Measurements from ENCODE around the gene DISP1.

The DISP1 gene

DNA sequence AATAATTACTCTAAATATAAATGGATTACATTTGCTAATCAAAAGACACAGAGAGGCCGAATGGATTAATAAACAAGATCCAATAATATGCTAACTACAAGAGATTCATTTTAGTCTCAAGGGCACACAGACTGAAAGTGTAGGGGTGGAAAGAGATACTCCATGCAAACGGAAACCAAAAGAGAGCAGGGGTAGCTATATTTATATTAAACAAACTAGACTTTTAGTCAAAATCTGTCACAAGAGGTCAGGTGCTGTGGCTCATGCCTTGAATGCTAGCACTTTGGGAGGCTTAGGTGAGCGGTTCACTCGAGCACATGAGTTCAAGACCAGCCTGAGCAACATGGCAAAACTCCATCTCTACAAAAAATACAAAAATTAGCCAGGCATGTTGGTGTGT lies 33.6 kb upstream of the DISP1 start:
- TF ChIP-seq ZNF501 (tag by site-specific recombination; IDR thresholded peaks at IDR 0.05) (no peak), ZNF560 (tag by site-specific recombination; IDR thresholded peaks at IDR 0.05; ENCODE audit: borderline replicate concordance) (no peak), ZNF670 (tag by site-specific recombination; IDR thresholded peaks at IDR 0.05; ENCODE audit: low read depth) (no peak), ZNF174 (tag by site-specific recombination; IDR thresholded peaks at IDR 0.05) (no peak), ZNF837 (tag by site-specific recombination; IDR thresholded peaks at IDR 0.05) (no peak), ZEB2 (tag by site-specific recombination; IDR thresholded peaks at IDR 0.05) (no peak), BCL11A (tag by site-specific recombination; IDR thresholded peaks at IDR 0.05; ENCODE audit: low read depth) (no peak)
- no peak overlapping the region for H3K27ac ChIP-seq (ENCODE audit: extremely low read depth, low read depth, low read length)
- ChIA-PET POLR2A (no interaction called here), CTCF (no interaction called here)
- H3K9me3 ChIP-seq (ENCODE audit: control insufficient read depth, insufficient read depth, low read depth, low read length), result no peaks in the 10 kb centered on the region
- no peak overlapping the region for H3K4me3 ChIP-seq (ENCODE audit: low read depth, low read length)
- H3K36me3 ChIP-seq (ENCODE audit: control insufficient read depth in 2 of 2, insufficient read depth in 1 of 2, low read length in 2 of 2), result no peaks in the 10 kb centered on the region
- H3K4me1 ChIP-seq (ENCODE audit: control insufficient read depth, insufficient read depth, low read length), result peaks cover 20% of the 10 kb centered on the region

DNA sequence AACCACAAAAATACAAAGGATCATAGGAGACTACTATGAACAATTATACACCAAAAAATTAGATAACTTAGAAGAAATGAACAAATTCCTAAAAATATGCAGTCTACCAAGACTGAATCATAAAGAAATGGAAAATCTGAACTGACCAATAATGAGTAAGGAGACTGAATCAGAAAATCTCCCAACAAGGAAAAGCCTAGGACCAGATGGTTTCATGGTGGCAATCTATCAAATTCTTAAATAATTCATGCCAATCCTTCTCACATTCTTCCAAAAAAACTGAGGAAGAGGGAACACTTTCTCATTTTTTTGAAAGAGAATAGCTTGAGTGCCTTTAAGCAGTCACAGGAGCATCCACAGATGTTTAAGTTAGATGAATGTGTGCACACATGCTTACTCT lies 31.8 kb upstream of the DISP1 start:
- POLR2A ChIA-PET, result no interaction called here
- TF ChIP-seq ZFP69B (tag by site-specific recombination; IDR thresholded peaks at IDR 0.05) (no peak), SETDB1 (IDR thresholded peaks at IDR 0.05; ENCODE audit: insufficient read length, low read length) (no peak), BCL11B (tag by site-specific recombination; IDR thresholded peaks at IDR 0.05; ENCODE audit: low read depth) (no peak), OSR2 (tag by site-specific recombination; IDR thresholded peaks at IDR 0.05) (no peak), ZNF138 (tag by site-specific recombination; IDR thresholded peaks at IDR 0.05; ENCODE audit: borderline replicate concordance) (no peak), ZNF768 (tag by site-specific recombination; IDR thresholded peaks at IDR 0.05) (no peak), ZNF654 (tag by site-specific recombination; IDR thresholded peaks at IDR 0.05; ENCODE audit: low read depth) (no peak), ZNF624 (tag by site-specific recombination; IDR thresholded peaks at IDR 0.05) (no peak), ZNF324 (tag by site-specific recombination; IDR thresholded peaks at IDR 0.05) (no peak), ZNF394 (tag by site-specific recombination; IDR thresholded peaks at IDR 0.05; ENCODE audit: borderline replicate concordance) (no peak)
- TF ChIP-seq, protein P1, sequence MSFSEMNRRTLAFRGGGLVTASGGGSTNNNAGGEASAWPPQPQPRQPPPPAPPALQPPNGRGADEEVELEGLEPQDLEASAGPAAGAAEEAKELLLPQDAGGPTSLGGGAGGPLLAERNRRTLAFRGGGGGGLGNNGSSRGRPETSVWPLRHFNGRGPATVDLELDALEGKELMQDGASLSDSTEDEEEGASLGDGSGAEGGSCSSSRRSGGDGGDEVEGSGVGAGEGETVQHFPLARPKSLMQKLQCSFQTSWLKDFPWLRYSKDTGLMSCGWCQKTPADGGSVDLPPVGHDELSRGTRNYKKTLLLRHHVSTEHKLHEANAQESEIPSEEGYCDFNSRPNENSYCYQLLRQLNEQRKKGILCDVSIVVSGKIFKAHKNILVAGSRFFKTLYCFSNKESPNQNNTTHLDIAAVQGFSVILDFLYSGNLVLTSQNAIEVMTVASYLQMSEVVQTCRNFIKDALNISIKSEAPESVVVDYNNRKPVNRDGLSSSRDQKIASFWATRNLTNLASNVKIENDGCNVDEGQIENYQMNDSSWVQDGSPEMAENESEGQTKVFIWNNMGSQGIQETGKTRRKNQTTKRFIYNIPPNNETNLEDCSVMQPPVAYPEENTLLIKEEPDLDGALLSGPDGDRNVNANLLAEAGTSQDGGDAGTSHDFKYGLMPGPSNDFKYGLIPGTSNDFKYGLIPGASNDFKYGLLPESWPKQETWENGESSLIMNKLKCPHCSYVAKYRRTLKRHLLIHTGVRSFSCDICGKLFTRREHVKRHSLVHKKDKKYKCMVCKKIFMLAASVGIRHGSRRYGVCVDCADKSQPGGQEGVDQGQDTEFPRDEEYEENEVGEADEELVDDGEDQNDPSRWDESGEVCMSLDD (tag by site-specific recombination; IDR thresholded peaks at IDR 0.05), result no peak
- TF ChIP-seq, protein P2, sequence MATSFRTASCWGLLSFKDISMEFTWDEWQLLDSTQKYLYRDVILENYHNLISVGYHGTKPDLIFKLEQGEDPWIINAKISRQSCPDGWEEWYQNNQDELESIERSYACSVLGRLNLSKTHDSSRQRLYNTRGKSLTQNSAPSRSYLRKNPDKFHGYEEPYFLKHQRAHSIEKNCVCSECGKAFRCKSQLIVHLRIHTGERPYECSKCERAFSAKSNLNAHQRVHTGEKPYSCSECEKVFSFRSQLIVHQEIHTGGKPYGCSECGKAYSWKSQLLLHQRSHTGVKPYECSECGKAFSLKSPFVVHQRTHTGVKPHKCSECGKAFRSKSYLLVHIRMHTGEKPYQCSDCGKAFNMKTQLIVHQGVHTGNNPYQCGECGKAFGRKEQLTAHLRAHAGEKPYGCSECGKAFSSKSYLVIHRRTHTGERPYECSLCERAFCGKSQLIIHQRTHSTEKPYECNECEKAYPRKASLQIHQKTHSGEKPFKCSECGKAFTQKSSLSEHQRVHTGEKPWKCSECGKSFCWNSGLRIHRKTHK (tag by site-specific recombination; IDR thresholded peaks at IDR 0.05), result no peak
- Histone ChIP-seq H3K4me3 (ENCODE audit: low read depth, low read length) (no peak overlapping the region), H3K4me1 (ENCODE audit: control insufficient read depth, insufficient read depth, low read length) (peaks cover 20% of the 10 kb centered on the region), H3K27ac (ENCODE audit: extremely low read depth, low read depth, low read length) (no peak overlapping the region), H3K36me3 (ENCODE audit: control insufficient read depth in 2 of 2, insufficient read depth in 1 of 2, low read length in 2 of 2) (no peaks in the 10 kb centered on the region), H3K9me3 (ENCODE audit: control insufficient read depth, insufficient read depth, low read depth, low read length) (no peaks in the 10 kb centered on the region)
- CTCF ChIA-PET, result interaction anchor here (0.8 kb wide), 1 partner anchor 309 kb away, joined by 3 read pairs; no protein-coding TSS in a partner anchor

DNA sequence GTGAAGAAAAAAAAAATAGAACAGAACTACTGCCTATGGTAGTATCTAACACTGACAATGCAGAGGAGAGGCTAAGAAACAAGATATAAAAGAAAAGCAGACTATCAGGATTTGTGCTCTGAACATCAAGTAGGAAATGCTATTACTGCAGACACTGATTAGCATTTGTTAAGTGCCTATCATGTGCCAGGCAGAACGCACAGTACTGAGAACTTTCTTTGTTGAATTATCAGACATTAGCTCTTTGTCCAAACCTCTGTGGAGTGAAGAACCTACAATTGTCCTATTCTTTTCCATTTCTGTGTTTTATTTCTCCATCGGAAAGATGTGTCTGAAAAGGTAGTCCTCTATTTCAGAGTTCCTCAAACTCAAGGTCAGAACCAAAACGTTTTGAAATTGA lies 30.5 kb upstream of the DISP1 start:
- ChIA-PET CTCF (interaction anchor here (1.0 to 1.2 kb wide), 2 partner anchors 45 to 340 kb away, joined by 3 to 4 read pairs; no protein-coding TSS in a partner anchor), POLR2A (no interaction called here)
- H3K4me3 ChIP-seq (ENCODE audit: low read depth, low read length), result no peak overlapping the region
- H3K9me3 ChIP-seq (ENCODE audit: control insufficient read depth, insufficient read depth, low read depth, low read length), result no peaks in the 10 kb centered on the region
- peaks cover 20% of the 10 kb centered on the region for H3K4me1 ChIP-seq (ENCODE audit: control insufficient read depth, insufficient read depth, low read length)
- no peaks in the 10 kb centered on the region for H3K36me3 ChIP-seq (ENCODE audit: control insufficient read depth in 2 of 2, insufficient read depth in 1 of 2, low read length in 2 of 2)
- no peak overlapping the region for H3K27ac ChIP-seq (ENCODE audit: extremely low read depth, low read depth, low read length)
- TF ChIP-seq, protein P3, sequence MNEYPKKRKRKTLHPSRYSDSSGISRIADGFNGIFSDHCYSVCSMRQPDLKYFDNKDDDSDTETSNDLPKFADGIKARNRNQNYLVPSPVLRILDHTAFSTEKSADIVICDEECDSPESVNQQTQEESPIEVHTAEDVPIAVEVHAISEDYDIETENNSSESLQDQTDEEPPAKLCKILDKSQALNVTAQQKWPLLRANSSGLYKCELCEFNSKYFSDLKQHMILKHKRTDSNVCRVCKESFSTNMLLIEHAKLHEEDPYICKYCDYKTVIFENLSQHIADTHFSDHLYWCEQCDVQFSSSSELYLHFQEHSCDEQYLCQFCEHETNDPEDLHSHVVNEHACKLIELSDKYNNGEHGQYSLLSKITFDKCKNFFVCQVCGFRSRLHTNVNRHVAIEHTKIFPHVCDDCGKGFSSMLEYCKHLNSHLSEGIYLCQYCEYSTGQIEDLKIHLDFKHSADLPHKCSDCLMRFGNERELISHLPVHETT (tag by site-specific recombination; IDR thresholded peaks at IDR 0.05), result no peak
- TF ChIP-seq SALL2 (tag by site-specific recombination; IDR thresholded peaks at IDR 0.05; ENCODE audit: borderline replicate concordance) (no peak), ZNF239 (tag by site-specific recombination; IDR thresholded peaks at IDR 0.05) (no peak), ZNF10 (tag by site-specific recombination; IDR thresholded peaks at IDR 0.05) (no peak), ZNF521 (tag by site-specific recombination; IDR thresholded peaks at IDR 0.05) (no peak), ZNF48 (tag by site-specific recombination; IDR thresholded peaks at IDR 0.05) (no peak), ZNF549 (tag by site-specific recombination; IDR thresholded peaks at IDR 0.05) (no peak), ZNF530 (tag by site-specific recombination; IDR thresholded peaks at IDR 0.05; ENCODE audit: low read depth) (no peak), ZNF24 (tag by site-specific recombination; IDR thresholded peaks at IDR 0.05) (no peak), YY2 (tag by site-specific recombination; IDR thresholded peaks at IDR 0.05) (no peak), ZNF426 (tag by site-specific recombination; IDR thresholded peaks at IDR 0.05) (no peak)

Data from HEK293 (cell line).